NOMO-1 (cell line): ENCODE results near the gene RAB15.

Experiments used
- DNase-seq, 2 experiments: peaks; one replicate each; lab custom pipeline; 2025; ENCODE audit not compliant: unreplicated experiment in 2 of 2; lab: John Stamatoyannopoulos, UW

The RAB15 gene

GRCh38 chr14:64956697-64957406, 15.3 kb downstream of the RAB15 start:
- no peak for DNase-seq

DNA sequence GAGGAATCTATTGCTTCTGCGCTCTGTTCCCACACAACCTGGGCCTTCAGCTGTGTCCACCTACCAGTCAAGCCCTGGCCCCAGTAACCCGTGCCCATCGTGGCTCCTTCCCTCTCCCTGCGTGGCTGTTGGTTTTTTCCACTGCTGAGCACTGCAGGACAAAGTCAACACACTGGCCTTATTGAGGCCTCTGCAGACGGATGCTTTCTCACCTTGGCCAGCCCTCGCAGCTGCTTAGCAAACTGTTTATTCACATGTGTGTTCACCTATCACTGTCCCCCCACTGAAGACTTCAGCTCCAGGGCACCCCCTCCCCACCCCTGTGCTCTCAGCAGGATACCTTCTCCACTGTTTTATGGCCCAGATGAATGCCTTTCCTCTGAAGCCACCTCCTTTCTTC, 16.8 kb downstream of the RAB15 start:
- DNase-seq, result no peak

GRCh38 chr14:64954491-64955240, 17.5 kb downstream of the RAB15 start:
- DNase-seq, result no peak

GRCh38 chr14:64953661-64954060, 18.5 kb downstream of the RAB15 start:
- DNase-seq, result no peak

GRCh38 chr14:64953310-64953654, 18.9 kb downstream of the RAB15 start:
- DNase-seq, result no peak

DNA sequence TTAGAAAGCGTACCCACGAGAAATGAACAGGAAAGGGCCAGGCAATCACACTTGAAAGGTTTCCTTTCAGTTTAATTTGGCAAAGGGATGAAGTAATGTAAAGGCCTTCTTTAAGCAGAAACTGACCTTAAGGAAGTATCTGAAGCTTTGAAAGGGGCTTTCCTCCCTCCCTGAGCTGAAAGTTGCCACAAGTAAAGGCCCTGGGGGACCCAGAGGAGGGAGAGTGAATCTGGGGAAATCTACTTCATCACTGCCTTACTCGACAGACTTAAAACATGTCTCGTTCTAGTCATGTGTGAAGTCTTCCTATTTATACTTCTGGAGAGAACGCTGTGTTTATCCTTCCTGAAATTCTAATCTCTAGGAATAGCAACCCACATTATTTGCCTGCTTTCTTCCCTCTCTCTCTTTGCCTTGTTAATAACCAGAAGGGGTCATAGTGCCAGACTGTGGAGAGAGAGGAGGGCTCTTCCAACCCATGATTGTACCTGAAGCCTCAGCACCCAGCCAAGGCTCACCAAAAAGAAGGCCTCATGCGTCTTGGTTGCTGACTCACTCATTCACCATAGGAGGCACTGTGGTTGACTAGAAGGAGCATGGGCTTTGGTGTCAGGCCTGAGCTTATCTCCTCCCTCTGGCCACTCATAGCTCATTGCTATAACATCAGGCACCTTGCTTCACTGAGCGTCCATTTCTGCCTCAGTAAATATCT, 19.4 kb downstream of the RAB15 start:
- DNase-seq, result no peak

GRCh38 chr14:64951724-64952123, 20.4 kb downstream of the RAB15 start:
- DNase-seq, result no peak

DNA sequence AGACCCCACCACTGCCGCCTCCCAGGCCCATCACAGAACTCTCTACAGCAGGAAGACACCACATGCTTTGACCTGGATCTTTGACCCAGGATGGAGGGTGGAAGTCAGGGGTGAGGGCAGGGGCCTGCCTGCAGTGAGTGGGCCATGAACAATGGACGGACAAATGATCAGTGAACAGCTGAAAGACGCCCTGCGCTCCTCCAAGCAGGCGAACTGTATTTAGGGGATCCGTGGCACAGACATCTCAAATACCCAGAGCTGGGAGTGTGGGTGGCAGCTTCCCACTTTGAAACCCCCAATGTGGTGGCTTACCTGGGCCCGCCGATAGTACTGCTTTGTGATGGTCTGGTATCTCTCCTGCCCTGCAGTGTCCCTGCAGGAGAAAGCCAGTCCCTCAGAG, 20.8 kb downstream of the RAB15 start:
- DNase-seq, result no peak

DNA sequence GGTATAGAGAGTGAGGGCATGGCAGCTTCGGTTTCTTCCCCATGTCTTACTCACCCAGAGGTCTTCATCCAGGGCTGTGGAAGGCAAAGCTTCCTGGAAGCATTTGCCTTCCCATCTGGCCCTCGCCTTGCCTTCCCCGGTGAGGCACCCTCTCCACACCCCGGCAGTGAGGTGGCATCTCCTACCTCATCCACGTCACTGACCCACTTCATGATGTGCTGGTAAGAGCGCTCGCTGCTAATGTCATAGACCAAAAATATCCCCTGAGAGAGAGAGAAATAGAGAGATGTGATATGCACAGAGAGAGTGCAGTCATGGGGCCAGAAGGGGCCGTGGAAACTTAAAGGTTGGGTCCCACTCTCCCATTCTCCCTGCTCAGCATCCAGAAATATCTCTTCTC, 21.2 kb downstream of the RAB15 start:
- no peak for DNase-seq

- no peak for DNase-seq
Measured at GRCh38 chr14:64948612-64949210, 23.4 kb downstream of the RAB15 start.

GRCh38 chr14:64947710-64948611, 24.2 kb downstream of the RAB15 start:
- DNase-seq, result no peak

GRCh38 chr14:64946310-64947045, 25.7 kb downstream of the RAB15 start:
- no peak for DNase-seq

- no peak for DNase-seq
Measured at GRCh38 chr14:64945431-64946178, 26.5 kb downstream of the RAB15 start.

DNA sequence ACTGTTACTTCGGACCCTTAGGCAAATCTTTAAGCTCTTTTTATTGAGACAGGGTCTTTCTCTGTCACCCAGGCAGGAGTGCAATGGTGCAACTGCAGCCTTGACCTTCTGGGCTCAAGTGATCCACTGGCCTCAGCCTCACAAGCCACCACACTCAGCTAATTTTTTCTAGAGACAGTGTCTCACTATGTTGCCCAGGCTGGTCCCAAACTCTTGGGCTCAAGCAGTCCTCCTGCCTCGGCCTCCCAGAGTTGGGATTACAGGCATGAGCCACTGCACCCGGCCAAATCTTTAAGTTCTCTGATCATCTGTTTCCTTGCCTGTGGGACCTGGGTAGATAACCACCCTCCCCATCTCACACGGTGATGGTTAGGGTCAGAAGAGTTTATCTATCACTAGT, 27.3 kb downstream of the RAB15 start:
- no peak for DNase-seq

- no peak for DNase-seq
Measured at GRCh38 chr14:64944041-64944440, 28.1 kb downstream of the RAB15 start.

- DNase-seq, result no peak
Measured at GRCh38 chr14:64943556-64943955, 28.6 kb downstream of the RAB15 start.

DNA sequence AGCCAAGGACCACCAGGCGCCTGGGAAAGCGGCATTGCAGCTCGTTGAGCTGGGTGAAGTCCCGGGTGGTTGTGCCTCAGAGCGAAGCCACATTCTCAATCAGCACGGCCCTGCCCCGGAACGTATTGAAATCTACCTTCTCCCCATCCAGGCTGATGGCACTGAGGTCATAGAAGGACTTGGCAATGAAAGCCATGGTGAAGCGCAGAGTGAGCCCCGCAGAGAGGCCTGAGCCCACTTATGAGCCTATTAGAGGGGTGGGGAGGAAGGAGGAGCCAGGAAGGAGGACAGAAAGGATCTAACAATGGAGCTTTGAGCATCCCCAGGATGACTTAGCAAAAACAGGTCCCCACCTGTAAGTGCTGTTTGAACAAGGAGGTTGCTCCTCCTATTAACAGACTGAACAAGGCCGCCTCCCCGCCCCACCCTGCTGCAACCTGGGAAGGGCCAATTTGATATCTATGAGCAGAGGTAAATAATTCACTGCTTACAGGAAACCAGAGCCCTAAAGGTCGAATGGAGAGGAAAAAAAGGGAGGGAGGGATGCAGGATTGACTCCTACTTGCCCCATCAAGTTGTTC, 29.5 kb downstream of the RAB15 start, which contains the start of gene GPX2:
TSS of gene GPX2 (minus strand) at position 215 of the 581 bp plus-strand sequence. CDS start at position 196, 19 bp downstream.
- no peak for DNase-seq

DNA sequence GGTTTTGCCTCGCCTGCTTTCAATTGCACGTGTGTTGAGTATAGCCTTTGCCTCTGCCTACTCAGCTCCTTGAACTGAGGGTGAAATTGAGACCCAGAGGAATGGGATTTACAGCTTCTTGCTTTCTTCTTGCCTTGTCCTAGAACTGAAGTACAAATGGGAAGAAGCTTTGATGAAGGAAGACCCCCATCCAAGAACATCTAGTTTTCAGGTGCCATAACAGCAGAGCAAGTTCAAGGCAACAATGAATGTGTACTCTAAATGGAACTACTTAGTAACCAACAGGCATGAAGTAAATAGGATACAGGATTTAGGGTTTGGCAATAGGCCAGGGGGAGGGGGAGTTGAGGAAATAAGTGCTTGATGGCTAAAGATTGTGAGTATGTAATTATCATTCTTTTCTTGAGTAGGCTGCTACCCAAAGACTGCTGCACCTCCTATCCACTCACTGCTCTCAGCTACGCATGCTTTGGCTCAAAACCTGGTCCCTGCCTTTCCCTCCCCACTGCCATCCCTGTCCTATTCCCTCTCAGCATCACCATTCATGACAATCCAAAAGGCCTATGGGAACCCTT, 31.7 kb downstream of the RAB15 start:
- no peak for DNase-seq
